SK-N-SH treated with all-trans-retinoic acid at 6 μM for 48 hours (cell line): ENCODE results near the gene NDRG3.
"Not testable (repeated sequence)": the region's sequence is repeated elsewhere in the genome, so short reads cannot be mapped to it uniquely, and the experiment has no call there.

Experiments
- ATAC-seq: fragments of 200-7000 bp; cut with Tn5 transposase; 3 replicates; pipeline ENCODE4 v1.9.1; 2020; ENCODE audit warnings: mild to moderate bottlenecking, moderate library complexity
- ARNTL ChIP-seq: fragments of 450-650 bp; formaldehyde crosslinking; IDR thresholded peaks from 2 replicates; pipeline ENCODE4 v1.5.0; 2020; ENCODE audit warnings: low read depth, mild to moderate bottlenecking, moderate library complexity, borderline replicate concordance
- BACH2 ChIP-seq: fragments of 250-450 bp; sonication (Bioruptor Pico); IDR thresholded peaks from 2 replicates; pipeline ENCODE4 v1.9.0; 2021; ENCODE audit warnings: mild to moderate bottlenecking, borderline replicate concordance
- CREB5 ChIP-seq: fragments of 250-450 bp; sonication (Bioruptor Pico); IDR thresholded peaks from 2 replicates; pipeline ENCODE4 v1.5.1; 2020; ENCODE audit warnings: low read depth, mild to moderate bottlenecking, moderate library complexity
- CSRNP3 ChIP-seq: fragments of 250-450 bp; sonication (Bioruptor Pico); IDR thresholded peaks from 2 replicates; pipeline ENCODE4 v1.5.1; 2021; ENCODE audit warnings: mild to moderate bottlenecking, moderate library complexity
- ESRRG ChIP-seq: fragments of 250-450 bp; sonication (Bioruptor Pico); IDR thresholded peaks from 2 replicates; pipeline ENCODE4 v1.6.1; 2021; ENCODE audit warnings: mild to moderate bottlenecking
- GLIS3 ChIP-seq: fragments of 250-450 bp; sonication (Bioruptor Pico); IDR thresholded peaks from 2 replicates; pipeline ENCODE4 v1.5.0; 2020; ENCODE audit warnings: mild to moderate bottlenecking, moderate library complexity
- ISL1 ChIP-seq: fragments of 250-450 bp; sonication (Bioruptor Pico); IDR thresholded peaks from 2 replicates; pipeline ENCODE4 v2.1.2; 2022; ENCODE audit warnings: mild to moderate bottlenecking, moderate library complexity
- OSR1 ChIP-seq: fragments of 250-450 bp; sonication (Bioruptor Pico); IDR thresholded peaks from 2 replicates; pipeline ENCODE4 v1.8.0; 2022; ENCODE audit warnings: moderate library complexity, mild to moderate bottlenecking, inconsistent platforms
- PATZ1 ChIP-seq: fragments of 250-450 bp; sonication (Bioruptor Pico); IDR thresholded peaks from 2 replicates; pipeline ENCODE4 v1.8.0; 2020; ENCODE audit warnings: mild to moderate bottlenecking, moderate library complexity, borderline replicate concordance
- RARB ChIP-seq: fragments of 250-450 bp; sonication (Bioruptor Pico); IDR thresholded peaks from 2 replicates; pipeline ENCODE4 v1.8.0; 2021; ENCODE audit warnings: mild to moderate bottlenecking, moderate library complexity
- SNAI2 ChIP-seq: fragments of 250-450 bp; sonication (Bioruptor Pico); IDR thresholded peaks from 2 replicates; pipeline ENCODE4 v1.5.0; 2020; ENCODE audit warnings: mild to moderate bottlenecking, moderate library complexity
- TOX ChIP-seq: fragments of 250-450 bp; sonication (Bioruptor Pico); IDR thresholded peaks from 2 replicates; pipeline ENCODE4 v1.8.0; 2021; ENCODE audit warnings: mild to moderate bottlenecking, moderate library complexity, borderline replicate concordance
- TSHZ2 ChIP-seq: fragments of 250-450 bp; sonication (Bioruptor Pico); IDR thresholded peaks from 2 replicates; pipeline ENCODE4 v1.5.0; 2020; ENCODE audit warnings: mild to moderate bottlenecking, moderate library complexity
- ZC3H10 ChIP-seq: fragments of 250-450 bp; sonication (Bioruptor Pico); IDR thresholded peaks from 2 replicates; pipeline ENCODE4 v1.5.1; 2021; ENCODE audit warnings: mild to moderate bottlenecking, moderate library complexity
- ZFP3 ChIP-seq: fragments of 250-450 bp; sonication (Bioruptor Pico); IDR thresholded peaks from 2 replicates; pipeline ENCODE4 v1.5.0; 2020; ENCODE audit warnings: mild to moderate bottlenecking, moderate library complexity
- ZFP30 ChIP-seq: fragments of 450-650 bp; formaldehyde crosslinking; IDR thresholded peaks from 2 replicates; pipeline ENCODE4 v1.5.0; 2022; ENCODE audit warnings: mild to moderate bottlenecking, moderate library complexity
- ZNF565 ChIP-seq: fragments of 450-650 bp; formaldehyde crosslinking; conservative IDR thresholded peaks from 2 replicates; pipeline ENCODE4 v1.5.0; 2020; ENCODE audit warnings: low read depth, mild to moderate bottlenecking, moderate library complexity
- ZNF70 ChIP-seq: fragments of 450-650 bp; formaldehyde crosslinking; IDR thresholded peaks from 2 replicates; pipeline ENCODE4 v1.5.0; 2020; ENCODE audit warnings: mild to moderate bottlenecking, moderate library complexity
- ZNF8 ChIP-seq: fragments of 450-650 bp; formaldehyde crosslinking; IDR thresholded peaks from 2 replicates; pipeline ENCODE4 v1.5.0; 2020; ENCODE audit warnings: mild to moderate bottlenecking, moderate library complexity

The NDRG3 gene

GRCh38 chr20:36709126-36709525, 36.8 kb downstream of the NDRG3 start (continued):
- TF ChIP-seq CREB5 = no peak
- no peak for TF ChIP-seq ZNF8 (CRISPR knock-in tag)
- no peak for TF ChIP-seq ESRRG (CRISPR knock-in tag)
- TF ChIP-seq ZC3H10 (CRISPR knock-in tag) = no peak
- no peak for TF ChIP-seq PATZ1 (CRISPR knock-in tag)
- no peak for TF ChIP-seq ZNF565 (CRISPR knock-in tag)

GRCh38 chr20:36703530-36703929, 42.4 kb downstream of the NDRG3 start:
- TF ChIP-seq SNAI2 (CRISPR knock-in tag) (no peak), TOX (no peak), BACH2 (no peak)
- ATAC-seq = no peak

- no peak for ATAC-seq
- TF ChIP-seq TSHZ2 (CRISPR knock-in tag) = no peak
- no peak for TF ChIP-seq ZFP3 (CRISPR knock-in tag)
- TF ChIP-seq ZC3H10 (CRISPR knock-in tag) = no peak
- no peak for TF ChIP-seq ZNF565 (CRISPR knock-in tag)
- no peak for TF ChIP-seq SNAI2 (CRISPR knock-in tag)
- no peak for TF ChIP-seq BACH2
- no peak for TF ChIP-seq ZNF70 (CRISPR knock-in tag)
- no peak for TF ChIP-seq ZNF8 (CRISPR knock-in tag)
Observed at GRCh38 chr20:36700438-36700837, 45.5 kb downstream of the NDRG3 start.

- not testable (repeated sequence) for ATAC-seq
Observed at GRCh38 chr20:36695467-36695866, 50.4 kb downstream of the NDRG3 start.

GRCh38 chr20:36688630-36689029, 57.3 kb downstream of the NDRG3 start:
- no peak for ATAC-seq
- no peak for TF ChIP-seq ARNTL
- TF ChIP-seq ESRRG (CRISPR knock-in tag) = no peak
- no peak for TF ChIP-seq ZFP30 (CRISPR knock-in tag)
- no peak for TF ChIP-seq ZNF8 (CRISPR knock-in tag)
- TF ChIP-seq BACH2 = no peak
- no peak for TF ChIP-seq SNAI2 (CRISPR knock-in tag)
- TF ChIP-seq CREB5 = no peak
- no peak for TF ChIP-seq GLIS3 (CRISPR knock-in tag)
- no peak for TF ChIP-seq CSRNP3 (CRISPR knock-in tag)

- no peak for ATAC-seq
Observed at GRCh38 chr20:36687850-36688249, 58.0 kb downstream of the NDRG3 start.

More at GRCh38 chr20:36687850-36688249, 58.0 kb downstream of the NDRG3 start:
- TF ChIP-seq RARB (CRISPR knock-in tag) = no peak
- no peak for TF ChIP-seq OSR1 (CRISPR knock-in tag)
- TF ChIP-seq CSRNP3 (CRISPR knock-in tag) = no peak
- no peak for TF ChIP-seq ISL1
